H1 (cell line): ENCODE measurements around the gene DCAF4. TPM values are rescaled to one million over a fixed set of nuclear protein-coding genes. Genes with fewer than 3 reads are reported as not detected.

Source experiments
- CTCF ChIA-PET: fragments of 300-600 bp; sonication (Branson Sonifier 250); formaldehyde crosslinking; loops from one replicate; lab custom pipeline; 2021; ENCODE audit not compliant: partially characterized antibody; lab: Charles Lee
- POLR2A ChIA-PET: fragments of 300-600 bp; sonication (Branson Sonifier 250); formaldehyde crosslinking; loops from one replicate; lab custom pipeline; 2021; ENCODE audit warnings: inconsistent platforms; ENCODE audit not compliant: partially characterized antibody; lab: Charles Lee
- DNase-seq, 2 experiments: peaks; one replicate each; pipeline versions ENCODE4 v3.0.0 to v3.0.0-alpha.2; 2010 to 2022; ENCODE audit warnings: low spot score in 2 of 2, low read depth in 1 of 2, mixed read lengths in 1 of 2
- FAIRE-seq: peaks from 2 replicates; lab custom pipeline; 2011; peaks lifted over from hg19 to GRCh38; lab: Jason Lieb, UNC
- H2AFZ ChIP-seq: 2 replicates; pipeline ENCODE4 v1.8.1; 2012; ENCODE audit warnings: low read length, inconsistent platforms
- H2AK5ac ChIP-seq: 2 replicates; pipeline ENCODE4 v1.6.1; 2013; ENCODE audit warnings: low read depth, low read length
- H2BK120ac ChIP-seq: replicated peaks from 2 replicates; pipeline ENCODE3; 2013; ENCODE audit warnings: low read depth, low read length, inconsistent platforms
- H2BK12ac ChIP-seq: 2 replicates; pipeline ENCODE4 v1.6.1; 2013; ENCODE audit warnings: low read depth, low read length
- H2BK15ac ChIP-seq: 2 replicates; pipeline ENCODE4 v1.6.1; 2013; ENCODE audit warnings: low read length
- H2BK20ac ChIP-seq: 2 replicates; pipeline ENCODE4 v1.6.1; 2013; ENCODE audit warnings: low read length
- H2BK5ac ChIP-seq: 2 replicates; pipeline ENCODE4 v1.6.1; 2013; ENCODE audit warnings: low read depth, low read length
- H3K14ac ChIP-seq: 2 replicates; pipeline ENCODE4 v1.6.1; 2013; ENCODE audit warnings: inconsistent platforms; ENCODE audit not compliant: insufficient read length
- H3K18ac ChIP-seq: 2 replicates; pipeline ENCODE4 v1.6.1; 2013; ENCODE audit warnings: low read length; ENCODE audit errors: extremely low read depth
- H3K23ac ChIP-seq: 2 replicates; pipeline ENCODE4 v1.6.1; 2013; ENCODE audit warnings: inconsistent platforms; ENCODE audit not compliant: insufficient read length
- H3K23me2 ChIP-seq: 2 replicates; pipeline ENCODE4 v1.6.1; 2013; ENCODE audit warnings: low read depth, low read length
- H3K27ac ChIP-seq: 2 replicates; pipeline ENCODE4 v1.6.1; 2011; ENCODE audit warnings: low read depth, low read length, inconsistent platforms
- H3K27me3 ChIP-seq, 4 experiments: replicated peaks in 1 of 4; 1 replicate in 1 of 4; 2 replicates in 3 of 4; pipeline versions ENCODE4 v1.6.1 to v1.8.1; 2011 to 2013; ENCODE audit warnings: low read length in 3 of 4, mild to moderate bottlenecking in 3 of 4, inconsistent platforms in 2 of 4, mixed read lengths in 2 of 4, moderate library complexity in 1 of 4; ENCODE audit not compliant: control insufficient read depth in 3 of 4, insufficient read depth in 3 of 4; ENCODE audit errors: extremely low read depth in 1 of 4
- H3K36me3 ChIP-seq, 4 experiments: 2 replicates each; pipeline versions ENCODE4 v1.6.1 to v1.8.1; 2011 to 2013; ENCODE audit warnings: mild to moderate bottlenecking in 4 of 4, low read length in 3 of 4, moderate library complexity in 2 of 4, control low read depth in 1 of 4, inconsistent platforms in 1 of 4; ENCODE audit not compliant: insufficient read depth in 4 of 4, control insufficient read depth in 2 of 4
- H3K4ac ChIP-seq: replicated peaks from 2 replicates; pipeline ENCODE3; 2013; ENCODE audit warnings: low read length, low read depth, mixed read lengths, inconsistent platforms; ENCODE audit not compliant: insufficient read length
- H3K4me1 ChIP-seq, 4 experiments: replicated peaks in 1 of 4; 1 replicate in 1 of 4; 2 replicates in 3 of 4; pipeline versions ENCODE4 v1.6.1 to v1.8.1; 2011 to 2013; ENCODE audit warnings: low read length in 3 of 4, inconsistent platforms in 2 of 4, mixed read lengths in 1 of 4; ENCODE audit not compliant: insufficient read depth in 4 of 4, control insufficient read depth in 3 of 4
- H3K4me2 ChIP-seq, 2 experiments: 2 replicates each; pipeline versions ENCODE4 v1.6.1 to v1.8.1; 2011 to 2013; ENCODE audit warnings: low read depth in 2 of 2, low read length in 2 of 2, control low read depth in 1 of 2, inconsistent platforms in 1 of 2, mild to moderate bottlenecking in 1 of 2; ENCODE audit not compliant: insufficient read depth in 1 of 2
- H3K4me3 ChIP-seq, 4 experiments: fragments of 200-600, 300-600 bp in 1 of 4; sonication (generic), shearing (Covaris generic), sonication (Bioruptor Twin) in 1 of 4; 2 replicates each; pipeline versions ENCODE4 v1.5.1 to v1.8.1; 2011 to 2016; ENCODE audit warnings: low read length in 4 of 4, low read depth in 3 of 4, control low read depth in 2 of 4, inconsistent platforms in 2 of 4, mild to moderate bottlenecking in 2 of 4, mixed read lengths in 1 of 4, moderate library complexity in 1 of 4; ENCODE audit not compliant: insufficient read depth in 2 of 4; ENCODE audit errors: extremely low read depth in 1 of 4
- H3K56ac ChIP-seq: replicated peaks from 2 replicates; pipeline ENCODE3; 2013; ENCODE audit warnings: low read depth, mild to moderate bottlenecking, mixed read lengths, low read length, inconsistent platforms; ENCODE audit not compliant: insufficient read length
- H3K79me1 ChIP-seq: 2 replicates; pipeline ENCODE4 v1.6.1; 2013; ENCODE audit warnings: low read depth, low read length, control low read depth
- H3K79me2 ChIP-seq, 2 experiments: 2 replicates each; pipeline versions ENCODE4 v1.6.1 to v1.8.1; 2012 to 2013; ENCODE audit warnings: low read length in 2 of 2, mild to moderate bottlenecking in 2 of 2, inconsistent platforms in 1 of 2; ENCODE audit not compliant: insufficient read depth in 2 of 2, control insufficient read depth in 1 of 2
- H3K9ac ChIP-seq, 4 experiments: replicated peaks in 1 of 4; 1 replicate in 1 of 4; 2 replicates in 3 of 4; pipeline versions ENCODE4 v1.6.1 to v1.8.1; 2011 to 2013; ENCODE audit warnings: low read depth in 3 of 4, low read length in 3 of 4, control low read depth in 2 of 4, mild to moderate bottlenecking in 2 of 4, moderate library complexity in 2 of 4, inconsistent platforms in 1 of 4; ENCODE audit errors: extremely low read depth in 1 of 4
- H3K9me3 ChIP-seq, 2 experiments: 2 replicates each; pipeline versions ENCODE4 v1.6.1 to v1.8.1; 2012 to 2013; ENCODE audit warnings: mild to moderate bottlenecking in 2 of 2, moderate library complexity in 2 of 2, control low read depth in 1 of 2, inconsistent platforms in 1 of 2, low read depth in 1 of 2, low read length in 1 of 2, mixed read lengths in 1 of 2; ENCODE audit not compliant: insufficient read depth in 2 of 2
- H4K20me1 ChIP-seq, 2 experiments: replicated peaks in 1 of 2; 2 replicates each; pipeline versions ENCODE3 to v1.8.1; 2011 to 2013; ENCODE audit warnings: inconsistent platforms in 2 of 2, low read length in 2 of 2, mild to moderate bottlenecking in 1 of 2; ENCODE audit not compliant: insufficient read depth in 2 of 2, control insufficient read depth in 1 of 2
- H4K5ac ChIP-seq: 2 replicates; pipeline ENCODE4 v1.6.1; 2013; ENCODE audit warnings: low read length, low read depth, mixed read lengths, inconsistent platforms; ENCODE audit not compliant: insufficient read length
- H4K8ac ChIP-seq: 2 replicates; pipeline ENCODE4 v1.8.0; 2013; ENCODE audit warnings: mild to moderate bottlenecking, moderate library complexity, low read length, inconsistent platforms; ENCODE audit not compliant: insufficient read depth; ENCODE audit errors: extremely low read depth
- H4K91ac ChIP-seq: replicated peaks from 2 replicates; pipeline ENCODE3; 2013; ENCODE audit warnings: low read length, mixed read lengths, inconsistent platforms; ENCODE audit not compliant: insufficient read length
- CHD2 ChIP-seq: IDR thresholded peaks from 2 replicates; pipeline ENCODE4 v1.6.1; 2012; ENCODE audit warnings: low read length, improper control_type of control experiment
- KDM4A ChIP-seq: IDR thresholded peaks from one replicate; pipeline ENCODE4 v1.7.1; 2012; ENCODE audit warnings: low read depth, mild to moderate bottlenecking, moderate library complexity, low read length, inconsistent platforms; ENCODE audit not compliant: severe bottlenecking
- KDM5A ChIP-seq: fragments of 200-600 bp; IDR thresholded peaks from 2 replicates; pipeline ENCODE4 v1.7.1; 2012; ENCODE audit warnings: mild to moderate bottlenecking, low read length, inconsistent platforms, mixed read lengths
- RFX5 ChIP-seq: IDR thresholded peaks from 2 replicates; pipeline ENCODE4 v1.6.1; 2011; ENCODE audit warnings: low read depth, low read length, improper control_type of control experiment, borderline replicate concordance
- SIN3A ChIP-seq, 2 experiments: IDR thresholded peaks in 1 of 2; conservative IDR thresholded peaks in 1 of 2; 2 replicates each; pipeline ENCODE4 v1.6.1; 2011 to 2012; ENCODE audit warnings: low read length in 2 of 2, improper control_type of control experiment in 1 of 2, low read depth in 1 of 2, mild to moderate bottlenecking in 1 of 2
- SP2 ChIP-seq: IDR thresholded peaks from 2 replicates; pipeline ENCODE4 v1.6.1; 2012; ENCODE audit warnings: mild to moderate bottlenecking, low read length, inconsistent platforms
- YY1 ChIP-seq: IDR thresholded peaks from 2 replicates; pipeline ENCODE4 v1.6.1; 2011; ENCODE audit warnings: low read depth, mild to moderate bottlenecking, low read length
- WGBS, 2 experiments: shearing (Covaris generic) in 1 of 2; methylation state at CpG; one replicate each; pipeline versions ENCODE4 v1.1.6 to v1.1.7; 2013 to 2015; ENCODE audit warnings: low lambda C conversion rate in 2 of 2, mixed read lengths in 2 of 2, inconsistent platforms in 1 of 2, low coverage in 1 of 2, missing lambda C conversion rate in 1 of 2; ENCODE audit not compliant: insufficient replicate concordance in 2 of 2, insufficient coverage in 1 of 2, insufficient read length in 1 of 2; ENCODE audit errors: extremely low coverage in 1 of 2, missing lambda C conversion rate in 1 of 2; 5-methylcytosine and 5-hydroxymethylcytosine counted together
- polyA plus RNA-seq, 7 experiments: library from polyadenylated mRNA; depleted of rRNA in 3 of 7; stranded (reverse) in 5 of 7; unstranded in 2 of 7; fragments of >200 nt in 5 of 7; fragments of 200-250 nt in 2 of 7; gene quantifications; 1 replicate in 5 of 7; 2 replicates in 1 of 7; 4 replicates in 1 of 7; pipeline versions ENCODE4 v1.2.1 to v1.2.3, GENCODE V29; 2011 to 2013; ENCODE audit warnings: missing spikeins in 2 of 7, mixed read lengths in 2 of 7
- total RNA-seq: library from RNA; stranded (reverse); fragmentation: NEBNext Ultra II Directional; extraction: Animal tissue kit (Norgen Biotek cat#: 25700); gene quantifications from 2 replicates; pipeline ENCODE4 v1.2.1, GENCODE V29; 2021

Gene DCAF4
- total and polyA plus RNA-seq, 2 of the 8 experiments (the other 6 are each of a cell fraction or from before 2014, with no cell fraction given), result 17.0 to 21.1 TPM

GRCh38 chr14:72882463-72882862 lies 43.8 kb upstream of the DCAF4 start:
- Histone ChIP-seq H4K5ac (no peak overlapping the region), H3K36me3 (no peaks in the 10 kb centered on the region), H4K91ac (no peak overlapping the region), H3K9me3 (peaks cover 0 to 2% of the 10 kb centered on the region in 2 experiments; a peak in 1 of 4 replicates), H2BK15ac (no peak overlapping the region), H2BK20ac (no peak overlapping the region), H3K14ac (no peak overlapping the region), H4K8ac (no peak overlapping the region), H3K4me2 (no peak overlapping the region), H3K23ac (no peak overlapping the region), H3K4me1 (no peaks in the 10 kb centered on the region; a peak in 2 of 7 replicates), H2BK12ac (no peak overlapping the region), H4K20me1 (no peaks in the 10 kb centered on the region), H3K18ac (no peak overlapping the region), H2AFZ (peak overlapping the region; percentile 93; the same call in 1 of the 2 replicates), H2BK5ac (no peak overlapping the region), H3K4ac (no peak overlapping the region), H3K27me3 (peaks cover 0 to 1% (median 0%) of the 10 kb centered on the region in 4 experiments; a peak in 1 of 7 replicates), H3K23me2 (no peaks in the 10 kb centered on the region; the same call in 1 of the 2 replicates), H3K9ac (no peak overlapping the region), H2AK5ac (no peak overlapping the region), H3K27ac (no peak overlapping the region), H3K79me2 (no peaks in the 10 kb centered on the region), H2BK120ac (no peak overlapping the region), H3K79me1 (no peaks in the 10 kb centered on the region), H3K4me3 (no peak overlapping the region), H3K56ac (no peak overlapping the region)
- no peak for FAIRE-seq
- 80% methylated on average over 4 of the region's 7 CpGs; no CpG with 5 or more reads in 1 of the 2 experiments for WGBS, 2 experiments
- ChIA-PET POLR2A (interaction anchor here (1.5 kb wide), 1 partner anchor 9 kb away, joined by 7 read pairs; no protein-coding TSS in a partner anchor), CTCF (interaction anchor here (0.7 to 2.5 kb wide), 5 partner anchors 9 to 413 kb away, joined by 3 to 10 read pairs (median 4); no protein-coding TSS in a partner anchor)
- no peak for DNase-seq
- TF ChIP-seq KDM4A (no peak), CHD2 (no peak), RFX5 (no peak), SP2 (no peak), YY1 (no peak), SIN3A (conservative IDR thresholded peaks at IDR 0.05 in 1 of 2, IDR thresholded peaks at IDR 0.05 in 1 of 2; ENCODE audit: low read depth in 1 of 2, low read length in 2 of 2) (no peak), KDM5A (no peak)
